Measurements from ENCODE around the gene SHB.

The SHB gene

GRCh38 chr9:38088006-38088925 is 19.2 kb upstream of the SHB start:
- peak; percentile 76 for DNase-seq

- DNase-seq: no peak
Observed at GRCh38 chr9:38086496-38086895, 17.5 kb upstream of the SHB start.

- no peak for DNase-seq
Observed at GRCh38 chr9:38085308-38085707, 16.3 kb upstream of the SHB start.

GRCh38 chr9:38084556-38084880 is 15.5 kb upstream of the SHB start:
- no peak for DNase-seq

GRCh38 chr9:38083858-38084555 is 15.0 kb upstream of the SHB start:
- no peak for DNase-seq

GRCh38 chr9:38082446-38083287 is 13.6 kb upstream of the SHB start:
- no peak for DNase-seq

- DNase-seq: no peak
Observed at GRCh38 chr9:38081356-38082108, 12.5 kb upstream of the SHB start.

GRCh38 chr9:38079461-38080031 is 10.5 kb upstream of the SHB start:
- no peak for DNase-seq

- DNase-seq: no peak
Observed at GRCh38 chr9:38075272-38075671, 6.2 kb upstream of the SHB start.

GRCh38 chr9:38074441-38074961 is 5.5 kb upstream of the SHB start:
- DNase-seq: no peak

GRCh38 chr9:38073882-38074281 is 4.9 kb upstream of the SHB start:
- DNase-seq: no peak

GRCh38 chr9:38071470-38072134 is 2.6 kb upstream of the SHB start:
- no peak for DNase-seq

- DNase-seq: peak; percentile 40
Observed at GRCh38 chr9:38067859-38068681, 957 bp downstream of the SHB start.

- peak; percentile 39 for DNase-seq
Observed at GRCh38 chr9:38066914-38067858, 1.8 kb downstream of the SHB start.

- no peak for DNase-seq
Observed at GRCh38 chr9:38066197-38066913, 2.7 kb downstream of the SHB start.

- no peak for DNase-seq
Observed at GRCh38 chr9:38065369-38066075, 3.5 kb downstream of the SHB start.

- DNase-seq: no peak
Observed at GRCh38 chr9:38064842-38065368, 4.1 kb downstream of the SHB start.

GRCh38 chr9:38063363-38063707 is 5.7 kb downstream of the SHB start:
- DNase-seq: no peak
